Measurements from ENCODE around the gene CCN5. TPM values are rescaled to one million over a fixed set of nuclear protein-coding genes. Genes with fewer than 3 reads are reported as not detected.

The CCN5 gene
- polyA plus RNA-seq, 1 experiment: 0.37 TPM

GRCh38 chr20:44752099-44752931, 37.1 kb downstream of the CCN5 start:
- ChIA-PET POLR2A (no interaction called here), CTCF (interaction anchor here (0.9 kb wide), 1 partner anchor 15 kb away, joined by 3 read pairs; no protein-coding TSS in a partner anchor)
- TF ChIP-seq CTCF (IDR thresholded peaks at IDR 0.05; ENCODE audit: low read depth, low read length): no peak

GRCh38 chr20:44754554-44754953, 39.4 kb downstream of the CCN5 start:
- no peak for TF ChIP-seq CTCF (IDR thresholded peaks at IDR 0.05; ENCODE audit: low read depth, low read length)
- CTCF ChIA-PET: no interaction called here
- DNase-seq (ENCODE audit: low read depth, low spot score): no peak
- no peak overlapping the region for H3K27ac ChIP-seq (ENCODE audit: low read depth, low read length)
- no peaks in the 10 kb centered on the region; the same call in 1 of the 2 replicates for H3K9me3 ChIP-seq (ENCODE audit: control insufficient read depth, insufficient read depth, low read length)
- POLR2A ChIA-PET: interaction anchor here (0.6 kb wide), 1 partner anchor 93 kb away, joined by 3 read pairs; no protein-coding TSS in a partner anchor
- H3K27me3 ChIP-seq (ENCODE audit: control insufficient read depth, insufficient read depth, low read length): peaks cover 39% of the 10 kb centered on the region
- H3K4me3 ChIP-seq (ENCODE audit: low read depth, low read length): no peak overlapping the region

More at GRCh38 chr20:44752099-44752931, 37.1 kb downstream of the CCN5 start:
- H3K27me3 ChIP-seq (ENCODE audit: control insufficient read depth, insufficient read depth, low read length): peaks cover 32% of the 10 kb centered on the region
- no peak for DNase-seq (ENCODE audit: low read depth, low spot score)
- H3K27ac ChIP-seq (ENCODE audit: low read depth, low read length): no peak overlapping the region
- no peaks in the 10 kb centered on the region; the same call in 1 of the 2 replicates for H3K9me3 ChIP-seq (ENCODE audit: control insufficient read depth, insufficient read depth, low read length)
- no peak overlapping the region for H3K4me3 ChIP-seq (ENCODE audit: low read depth, low read length)

GRCh38 chr20:44756011-44756688, 41.0 kb downstream of the CCN5 start:
- DNase-seq (ENCODE audit: low read depth, low spot score): no peak
- Histone ChIP-seq H3K4me3 (ENCODE audit: low read depth, low read length) (no peak overlapping the region), H3K9me3 (ENCODE audit: control insufficient read depth, insufficient read depth, low read length) (no peaks in the 10 kb centered on the region), H3K27me3 (ENCODE audit: control insufficient read depth, insufficient read depth, low read length) (peaks cover 41% of the 10 kb centered on the region), H3K27ac (ENCODE audit: low read depth, low read length) (no peak overlapping the region)
- POLR2A ChIA-PET: no interaction called here
- CTCF ChIA-PET: interaction anchor here (3.2 kb wide), 1 partner anchor 8 kb away, joined by 11 read pairs; no protein-coding TSS in a partner anchor
- TF ChIP-seq CTCF (IDR thresholded peaks at IDR 0.05; ENCODE audit: low read depth, low read length): no peak

- Histone ChIP-seq H3K4me3 (ENCODE audit: low read depth, low read length) (no peak overlapping the region), H3K9me3 (ENCODE audit: control insufficient read depth, insufficient read depth, low read length) (no peaks in the 10 kb centered on the region), H3K27ac (ENCODE audit: low read depth, low read length) (no peak overlapping the region), H3K27me3 (ENCODE audit: control insufficient read depth, insufficient read depth, low read length) (peaks cover 33% of the 10 kb centered on the region)
- ChIA-PET CTCF (interaction anchor here (3.2 kb wide), 1 partner anchor 9 kb away, joined by 11 read pairs; no protein-coding TSS in a partner anchor), POLR2A (interaction anchor here (0.6 kb wide), 1 partner anchor 322 kb away, joined by 4 read pairs; no protein-coding TSS in a partner anchor)
- DNase-seq (ENCODE audit: low read depth, low spot score): no peak
- TF ChIP-seq CTCF (IDR thresholded peaks at IDR 0.05; ENCODE audit: low read depth, low read length): no peak
Observed at GRCh38 chr20:44756956-44757355, 41.8 kb downstream of the CCN5 start.
